GM18868 (cell line): ENCODE results near the gene MRPS17.

Experiments
- ATAC-seq: cut with Tn5 transposase; IDR thresholded peaks from one replicate; pipeline ENCODE4 v1.9.1; 2021; ENCODE audit warnings: mild to moderate bottlenecking, moderate library complexity; ENCODE audit not compliant: unreplicated experiment

The MRPS17 gene

DNA sequence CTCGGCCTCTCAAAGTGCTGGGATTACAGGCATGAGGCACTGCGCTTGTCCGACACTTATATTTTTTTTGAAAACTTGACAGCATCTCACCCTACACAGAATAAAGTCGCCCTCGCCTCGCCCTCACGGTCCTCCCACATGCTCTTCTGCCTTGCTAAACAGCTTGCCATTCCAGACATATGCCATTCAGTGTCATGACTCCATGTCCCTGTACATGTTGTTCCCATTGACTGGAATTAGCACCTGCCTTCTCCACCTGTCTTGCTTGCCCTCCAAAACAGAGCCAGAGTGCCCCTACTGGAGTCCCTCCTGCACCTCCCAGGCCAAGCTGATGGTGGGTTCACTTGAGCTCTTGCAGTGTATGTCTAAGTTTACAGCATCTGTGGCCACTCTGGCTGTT lies 18.9 kb downstream of the MRPS17 start:
- no peak for ATAC-seq

- no peak for ATAC-seq
Observed at GRCh38 chr7:55970978-55971377, 19.3 kb downstream of the MRPS17 start.

GRCh38 chr7:55973747-55974250 lies 22.1 kb downstream of the MRPS17 start:
- no peak for ATAC-seq

GRCh38 chr7:55975988-55976633 lies 24.4 kb downstream of the MRPS17 start:
- ATAC-seq = no peak

DNA sequence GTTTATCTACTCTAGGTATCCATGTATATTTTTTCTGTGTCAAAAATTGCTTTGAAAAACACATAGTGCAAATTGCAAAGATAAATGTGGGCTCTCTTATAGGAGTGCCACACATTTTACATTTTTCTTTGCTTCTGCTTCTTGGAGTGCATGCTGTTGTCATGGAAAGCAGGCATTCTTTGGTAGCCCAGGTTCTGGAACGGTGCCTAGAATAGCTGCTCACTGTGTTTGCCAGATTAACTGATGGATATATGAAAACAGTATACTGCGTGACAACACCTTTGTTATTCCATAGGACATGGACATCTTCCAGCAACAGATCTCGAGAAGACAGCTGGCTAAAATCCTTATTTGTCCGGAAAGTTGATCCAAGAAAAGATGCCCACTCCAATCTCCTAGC lies 26.2 kb downstream of the MRPS17 start:
- ATAC-seq = no peak

GRCh38 chr7:55980266-55980665 lies 28.6 kb downstream of the MRPS17 start:
- ATAC-seq = no peak

DNA sequence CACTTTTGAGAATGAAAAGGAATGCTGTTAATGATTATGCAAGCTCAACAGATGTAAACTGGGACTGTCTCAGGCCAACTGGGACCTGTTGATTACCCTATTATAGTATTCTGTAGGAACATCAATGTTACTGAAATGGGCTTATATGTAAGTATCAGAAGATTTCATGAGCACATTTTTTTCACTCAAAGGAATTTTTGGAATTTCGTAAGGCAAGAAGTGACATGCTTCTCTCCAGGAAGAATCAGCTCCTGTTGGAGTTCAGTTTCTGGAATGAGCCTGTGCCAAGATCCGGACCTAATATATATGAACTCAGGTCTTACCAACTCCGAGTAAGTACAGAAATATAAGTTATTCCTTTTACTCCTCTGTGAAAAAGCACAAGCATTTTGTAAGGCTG lies 31.9 kb downstream of the MRPS17 start:
- no peak for ATAC-seq

- no peak for ATAC-seq
Observed at GRCh38 chr7:55992346-55992745, 40.7 kb downstream of the MRPS17 start.

DNA sequence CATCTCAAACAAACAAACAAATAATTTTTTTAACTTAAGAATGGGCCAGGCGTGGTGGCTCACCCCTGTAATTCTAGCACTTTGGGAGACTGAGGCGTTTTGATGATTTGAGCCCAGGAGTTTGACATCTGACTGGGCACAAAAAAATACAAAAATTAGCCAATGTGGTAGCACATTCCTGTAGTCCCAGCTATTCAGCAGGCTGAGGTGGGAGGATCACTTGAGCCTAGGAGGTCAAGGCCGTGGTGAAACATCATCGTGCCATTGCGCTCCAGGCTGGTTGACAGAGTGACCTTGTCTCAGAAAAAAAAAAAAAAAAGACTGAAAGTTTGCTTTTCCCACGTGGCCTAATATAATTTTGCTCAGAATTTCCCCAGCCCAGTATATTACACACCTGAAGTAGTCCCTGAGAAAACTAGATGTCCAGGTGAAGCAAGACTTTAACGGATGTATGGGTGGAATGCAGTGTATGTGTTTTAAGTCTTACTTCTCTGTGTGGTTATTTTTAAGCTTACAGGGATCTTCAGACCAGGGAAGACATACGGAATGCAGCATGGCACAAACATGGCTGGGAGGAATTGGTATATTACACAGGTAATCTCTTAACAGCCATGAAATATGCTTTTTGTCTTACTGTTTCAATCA lies 45.3 kb downstream of the MRPS17 start:
- no peak for ATAC-seq

DNA sequence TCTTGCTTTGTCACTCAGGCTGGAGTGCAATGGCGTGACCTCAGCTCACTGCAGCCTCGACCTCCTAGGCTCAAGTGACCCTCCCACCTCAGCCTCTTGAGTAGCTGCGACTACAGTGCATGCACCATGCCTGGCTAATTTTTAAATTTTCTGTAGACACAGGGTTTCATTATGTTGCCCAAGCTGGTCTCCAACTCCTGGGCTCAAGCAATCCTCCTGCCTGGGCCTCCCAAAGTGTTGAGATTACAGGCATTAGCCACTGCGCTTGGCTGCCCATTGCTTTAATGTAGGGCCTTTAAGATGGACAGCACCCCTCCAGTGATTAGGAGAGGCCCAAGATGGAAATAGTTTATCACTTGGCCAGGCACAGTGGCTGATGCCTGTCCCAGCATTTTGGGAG lies 52.1 kb downstream of the MRPS17 start:
- no peak for ATAC-seq
